OCI-LY3 (cell line): Measurements from ENCODE around the gene AFF2.

ENCODE experiments used
- EZH2phosphoT487 ChIP-seq: fragments of 200-600 bp; shearing (Covaris generic); IDR thresholded peaks from 2 replicates; pipeline ENCODE4 v1.6.1; 2018; ENCODE audit warnings: antibody characterized with exemption, mixed run types, low read depth
- TF ChIP-seq, protein P1 (sequence below): fragments of 200-600, 300-600 bp; sonication (generic); IDR thresholded peaks from 2 replicates; pipeline ENCODE4 v1.5.1; 2014; ENCODE audit warnings: antibody characterized with exemption, low read length, low read depth

DNA sequence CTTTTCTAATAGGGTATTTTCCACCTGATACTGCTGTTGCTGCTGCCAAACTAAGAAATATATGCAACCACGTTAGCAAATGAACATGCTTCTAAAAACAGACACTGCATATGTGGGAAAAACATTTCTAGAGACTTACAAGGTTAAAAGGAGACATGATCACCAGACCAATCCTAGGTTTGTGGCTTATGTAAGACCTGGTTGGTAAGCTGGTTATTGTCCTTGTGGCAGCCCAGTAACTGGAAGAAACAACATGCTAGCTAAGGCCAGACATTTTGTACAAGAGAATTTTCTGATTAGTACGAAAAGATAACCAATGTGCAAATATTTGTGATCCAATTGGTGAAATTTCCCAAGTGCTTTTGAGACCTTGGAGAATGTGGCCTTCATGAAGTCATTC, 112.0 kb downstream of the AFF2 start:
- TF ChIP-seq, protein P1, sequence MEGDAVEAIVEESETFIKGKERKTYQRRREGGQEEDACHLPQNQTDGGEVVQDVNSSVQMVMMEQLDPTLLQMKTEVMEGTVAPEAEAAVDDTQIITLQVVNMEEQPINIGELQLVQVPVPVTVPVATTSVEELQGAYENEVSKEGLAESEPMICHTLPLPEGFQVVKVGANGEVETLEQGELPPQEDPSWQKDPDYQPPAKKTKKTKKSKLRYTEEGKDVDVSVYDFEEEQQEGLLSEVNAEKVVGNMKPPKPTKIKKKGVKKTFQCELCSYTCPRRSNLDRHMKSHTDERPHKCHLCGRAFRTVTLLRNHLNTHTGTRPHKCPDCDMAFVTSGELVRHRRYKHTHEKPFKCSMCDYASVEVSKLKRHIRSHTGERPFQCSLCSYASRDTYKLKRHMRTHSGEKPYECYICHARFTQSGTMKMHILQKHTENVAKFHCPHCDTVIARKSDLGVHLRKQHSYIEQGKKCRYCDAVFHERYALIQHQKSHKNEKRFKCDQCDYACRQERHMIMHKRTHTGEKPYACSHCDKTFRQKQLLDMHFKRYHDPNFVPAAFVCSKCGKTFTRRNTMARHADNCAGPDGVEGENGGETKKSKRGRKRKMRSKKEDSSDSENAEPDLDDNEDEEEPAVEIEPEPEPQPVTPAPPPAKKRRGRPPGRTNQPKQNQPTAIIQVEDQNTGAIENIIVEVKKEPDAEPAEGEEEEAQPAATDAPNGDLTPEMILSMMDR: no peak
- no peak for TF ChIP-seq EZH2phosphoT487
